PC-9 (cell line): ENCODE data around the gene ENGASE. TPM values are rescaled to one million over a fixed set of nuclear protein-coding genes. Genes with fewer than 3 reads are reported as not detected.
"Not testable (repeated sequence)": the region's sequence is repeated elsewhere in the genome, so short reads cannot be mapped to it uniquely, and the experiment has no call there.

Experiments
- BruUV-seq: library from RNA; stranded (reverse); fragments of 400-500 nt; replicated peaks from 2 replicates; lab custom pipeline; 2021; lab: Mats Ljungman, UMichigan
- CTCF ChIA-PET: fragments of 300-600 bp; sonication (Branson Sonifier 250); formaldehyde crosslinking; loops from one replicate; lab custom pipeline; 2022; ENCODE audit warnings: antibody characterized with exemption; lab: Charles Lee
- POLR2A ChIA-PET: fragments of 300-600 bp; sonication (Branson Sonifier 250); formaldehyde crosslinking; loops from one replicate; lab custom pipeline; 2022; ENCODE audit warnings: antibody characterized with exemption; ENCODE audit not compliant: unreplicated experiment; lab: Charles Lee
- DNase-seq, 2 experiments: peaks; one replicate each; pipeline versions ENCODE4 v3.0.0 to v3.0.0-alpha.2; 2015 to 2022; ENCODE audit warnings: mixed read lengths in 1 of 2
- H2AFZ ChIP-seq: fragments of 200-600 bp; sonication (generic); 2 replicates; pipeline ENCODE4 v1.8.1; 2017; ENCODE audit warnings: antibody characterized with exemption
- H3F3A ChIP-seq: fragments of 200-600 bp; sonication (generic); 2 replicates; pipeline ENCODE4 v1.8.1; 2017; ENCODE audit warnings: antibody characterized with exemption, mild to moderate bottlenecking, low read depth; ENCODE audit not compliant: insufficient read depth
- H3K27ac ChIP-seq: fragments of 200-600 bp; sonication (generic); 2 replicates; pipeline ENCODE4 v1.6.1; 2016; ENCODE audit warnings: mixed run types
- H3K27me3 ChIP-seq: fragments of 200-600 bp; sonication (generic); 2 replicates; pipeline ENCODE4 v1.6.1; 2016; ENCODE audit warnings: low read depth, mixed run types; ENCODE audit not compliant: insufficient read depth
- H3K36me3 ChIP-seq: fragments of 200-600 bp; sonication (generic); 2 replicates; pipeline ENCODE4 v1.6.1; 2016; ENCODE audit warnings: low read depth, mixed run types
- H3K4me1 ChIP-seq: fragments of 200-600 bp; sonication (generic); replicated peaks from 2 replicates; pipeline ENCODE4 v1.6.1; 2016; ENCODE audit warnings: mixed run types; ENCODE audit not compliant: insufficient read depth
- H3K4me2 ChIP-seq: fragments of 200-600 bp; sonication (generic); 2 replicates; pipeline ENCODE4 v1.6.1; 2017; ENCODE audit warnings: mixed run types
- H3K4me3 ChIP-seq: fragments of 200-600 bp; sonication (generic); 2 replicates; pipeline ENCODE4 v1.6.1; 2016; ENCODE audit warnings: mixed run types
- H3K79me2 ChIP-seq: fragments of 200-600 bp; sonication (generic); 2 replicates; pipeline ENCODE4 v1.6.1; 2017; ENCODE audit warnings: low read depth, mixed run types
- H3K9me2 ChIP-seq: fragments of 200-600 bp; sonication (generic); 2 replicates; pipeline ENCODE4 v1.8.1; 2017; ENCODE audit warnings: mild to moderate bottlenecking; ENCODE audit not compliant: insufficient read depth
- H3K9me3 ChIP-seq: fragments of 200-600 bp; sonication (generic); 2 replicates; pipeline ENCODE4 v1.8.1; 2016; ENCODE audit warnings: low read depth; ENCODE audit not compliant: insufficient read depth
- H4K20me1 ChIP-seq: fragments of 200-600 bp; sonication (generic); 2 replicates; pipeline ENCODE4 v1.8.1; 2017; ENCODE audit not compliant: insufficient read depth
- CTCF ChIP-seq: fragments of 200-600 bp; sonication (generic); conservative IDR thresholded peaks from 2 replicates; pipeline ENCODE4 v1.6.1; 2017; ENCODE audit warnings: mixed run types, antibody characterized with exemption, mild to moderate bottlenecking, moderate library complexity
- EZH2 ChIP-seq: fragments of 200-600 bp; sonication (generic); IDR thresholded peaks from 2 replicates; pipeline ENCODE4 v1.8.0; 2017; ENCODE audit warnings: antibody characterized with exemption, low read depth
- intact Hi-C: fragments of 100-400 bp; cut with micrococcal nuclease; formaldehyde crosslinking; loops from one replicate; pipeline ENCODE4 v1.10.0; 2022; ENCODE audit not compliant: unreplicated experiment
- total RNA-seq: library from RNA; stranded (reverse); gene quantifications from 2 replicates; pipeline ENCODE4 v1.2.3, GENCODE V29; 2021

ENGASE gene
- total RNA-seq, 1 experiment from 2014 or later = 15.7 TPM

GRCh38 chr17:79027925-79028491 lies 46.6 kb upstream of the ENGASE start:
- Histone ChIP-seq H2AFZ (no peak overlapping the region), H3K27ac (no peak overlapping the region), H3K27me3 (no peaks in the 10 kb centered on the region), H3K9me3 (no peaks in the 10 kb centered on the region), H3K4me1 (peaks cover 37% of the 10 kb centered on the region), H3K79me2 (no peaks in the 10 kb centered on the region), H3K36me3 (no peaks in the 10 kb centered on the region), H4K20me1 (no peaks in the 10 kb centered on the region), H3K4me3 (no peak overlapping the region), H3K4me2 (no peak overlapping the region), H3K9me2 (no peaks in the 10 kb centered on the region), H3F3A (0 out of 2 replicates have a peak, but pooled peaks cover 6% of the 10 kb centered on the region)
- POLR2A ChIA-PET = no interaction called here
- peak in 1 of 2 experiments; percentile 35 for DNase-seq
- TF ChIP-seq CTCF (no peak), EZH2 (no peak)
- CTCF ChIA-PET = interaction anchor here (0.5 to 0.7 kb wide), 2 partner anchors 10 to 42 kb away, joined by 3 to 9 read pairs; no protein-coding TSS in a partner anchor
- BruUV-seq = no TSS peak
- intact Hi-C loops = loop anchor here (2.0 kb wide), 1 partner anchor 23 kb away; no protein-coding TSS in a partner anchor

- H2AFZ ChIP-seq = no peak overlapping the region
- H4K20me1 ChIP-seq = no peaks in the 10 kb centered on the region
- no peak for DNase-seq
- POLR2A ChIA-PET = interaction anchor here (0.6 kb wide), 1 partner anchor 854 kb away, joined by 7 read pairs; no protein-coding TSS in a partner anchor
- H3K9me2 ChIP-seq = no peaks in the 10 kb centered on the region
- peaks cover 37% of the 10 kb centered on the region for H3K4me1 ChIP-seq
- intact Hi-C loops = no loop called here
- no peak overlapping the region for H3K4me2 ChIP-seq
- no peaks in the 10 kb centered on the region for H3K27me3 ChIP-seq
- CTCF ChIA-PET = interaction anchor here (0.7 kb wide), 1 partner anchor 43 kb away, joined by 3 read pairs; no protein-coding TSS in a partner anchor
- BruUV-seq = no TSS peak
- H3K27ac ChIP-seq = no peak overlapping the region
- no peak overlapping the region for H3K4me3 ChIP-seq
- no peak for TF ChIP-seq CTCF
- no peak for TF ChIP-seq EZH2
- 0 out of 2 replicates have a peak, but pooled peaks cover 6% of the 10 kb centered on the region for H3F3A ChIP-seq
- H3K79me2 ChIP-seq = no peaks in the 10 kb centered on the region
- H3K9me3 ChIP-seq = no peaks in the 10 kb centered on the region
- no peaks in the 10 kb centered on the region for H3K36me3 ChIP-seq
Measured at GRCh38 chr17:79028496-79029326, 45.9 kb upstream of the ENGASE start.

- Histone ChIP-seq H3K27me3 (no peaks in the 10 kb centered on the region), H3K27ac (no peak overlapping the region), H3K36me3 (no peaks in the 10 kb centered on the region), H3K4me1 (peaks cover 37% of the 10 kb centered on the region), H3K79me2 (no peaks in the 10 kb centered on the region), H3F3A (0 out of 2 replicates have a peak, but pooled peaks cover 6% of the 10 kb centered on the region), H3K4me2 (no peak overlapping the region), H2AFZ (no peak overlapping the region), H4K20me1 (no peaks in the 10 kb centered on the region), H3K9me2 (no peaks in the 10 kb centered on the region), H3K9me3 (no peaks in the 10 kb centered on the region), H3K4me3 (no peak overlapping the region)
- BruUV-seq = no TSS peak
- ChIA-PET POLR2A (no interaction called here), CTCF (interaction anchor here (0.6 kb wide), 1 partner anchor 45 kb away, joined by 4 read pairs; the partner anchor contains the start of gene ENGASE)
- intact Hi-C loops = no loop called here
- no peak for DNase-seq
- no peak for TF ChIP-seq CTCF
- TF ChIP-seq EZH2 = no peak
Measured at GRCh38 chr17:79029327-79030009, 45.2 kb upstream of the ENGASE start.

- POLR2A ChIA-PET, H3K27ac ChIP-seq, H3K9me3 ChIP-seq: not testable (repeated sequence)
Measured at GRCh38 chr17:79030636-79031035, 44.0 kb upstream of the ENGASE start.

More at GRCh38 chr17:79030636-79031035, 44.0 kb upstream of the ENGASE start:
- CTCF ChIA-PET, intact Hi-C loops, H4K20me1 ChIP-seq, H3K27me3 ChIP-seq, DNase-seq, H3F3A ChIP-seq, H3K4me3 ChIP-seq, H3K79me2 ChIP-seq, H3K36me3 ChIP-seq, H3K9me2 ChIP-seq, H2AFZ ChIP-seq, H3K4me2 ChIP-seq, BruUV-seq: not testable (repeated sequence)
- peaks cover 27% of the 10 kb centered on the region for H3K4me1 ChIP-seq
